Tibial nerve (tissue), 4 donors: Measurements from ENCODE around the gene PDCD10. TPM values are rescaled to one million over a fixed set of nuclear protein-coding genes. Genes with fewer than 3 reads are reported as not detected.

Experiments
- DNase-seq, 2 donors: peaks; one replicate each; pipeline ENCODE4 v3.0.0-alpha.2; 2019; ENCODE audit warnings: low spot score in 2 of 2
- H3K27ac ChIP-seq, 4 donors: fragments of 200-600 bp; sonication (generic) in 3 of 4; one replicate each; pipeline ENCODE4 v1.5.1; 2017 to 2019; ENCODE audit warnings: mild to moderate bottlenecking in 1 of 4
- H3K27me3 ChIP-seq, 2 donors: fragments of 200-600 bp; sonication (generic) in 1 of 2; one replicate each; pipeline versions ENCODE4 v1.5.1 to v1.6.0; 2017 to 2019
- H3K36me3 ChIP-seq, 3 donors: fragments of 200-600 bp; sonication (generic); one replicate each; pipeline ENCODE4 v1.5.1; 2018 to 2019
- H3K4me1 ChIP-seq, 4 donors: fragments of 200-600 bp; sonication (generic) in 3 of 4; one replicate each; pipeline ENCODE4 v1.5.1; 2017 to 2019
- H3K4me3 ChIP-seq, 4 donors: fragments of 200-600 bp; sonication (generic) in 3 of 4; one replicate each; pipeline ENCODE4 v1.5.1; 2017 to 2019; ENCODE audit warnings: mild to moderate bottlenecking in 1 of 4, moderate library complexity in 1 of 4
- H3K9me3 ChIP-seq, 4 donors: fragments of 200-600 bp; sonication (generic) in 3 of 4; one replicate each; pipeline ENCODE4 v1.5.1; 2017 to 2019
- EP300 ChIP-seq, 2 donors: sonication (generic); formaldehyde crosslinking; IDR thresholded peaks; one replicate each; pipeline ENCODE4 v1.6.1; 2017; ENCODE audit warnings: antibody characterized with exemption in 2 of 2, mild to moderate bottlenecking in 1 of 2
- POLR2A ChIP-seq, 2 donors: fragments of 450-650 bp; IDR thresholded peaks; one replicate each; pipeline ENCODE4 v1.6.1; 2017; ENCODE audit warnings: antibody characterized with exemption in 2 of 2, mild to moderate bottlenecking in 2 of 2, moderate library complexity in 2 of 2
- WGBS, 2 donors: methylation state at CpG; one replicate each; pipeline ENCODE4 v1.1.5; 2018; 5-methylcytosine and 5-hydroxymethylcytosine counted together
- total RNA-seq, 4 donors: library from RNA; depleted of rRNA; stranded (reverse); fragments of >200 nt; gene quantifications; one replicate each; pipeline ENCODE4 v1.1.0, GENCODE V29; 2016
- TF ChIP-seq, protein P1 (sequence below), 5 experiments: fragments of 200-600 bp in 3 of 5; fragments of 450-650 bp in 2 of 5; sonication (generic) in 3 of 5; IDR thresholded peaks; one replicate each; pipeline ENCODE4 v1.5.1; 2016 to 2019; ENCODE audit warnings: antibody characterized with exemption in 5 of 5, mild to moderate bottlenecking in 3 of 5, moderate library complexity in 2 of 5

Gene PDCD10
- total RNA-seq, 4 donors from 2014 or later = 62.1 to 69.9 (median 69.2) TPM

DNA sequence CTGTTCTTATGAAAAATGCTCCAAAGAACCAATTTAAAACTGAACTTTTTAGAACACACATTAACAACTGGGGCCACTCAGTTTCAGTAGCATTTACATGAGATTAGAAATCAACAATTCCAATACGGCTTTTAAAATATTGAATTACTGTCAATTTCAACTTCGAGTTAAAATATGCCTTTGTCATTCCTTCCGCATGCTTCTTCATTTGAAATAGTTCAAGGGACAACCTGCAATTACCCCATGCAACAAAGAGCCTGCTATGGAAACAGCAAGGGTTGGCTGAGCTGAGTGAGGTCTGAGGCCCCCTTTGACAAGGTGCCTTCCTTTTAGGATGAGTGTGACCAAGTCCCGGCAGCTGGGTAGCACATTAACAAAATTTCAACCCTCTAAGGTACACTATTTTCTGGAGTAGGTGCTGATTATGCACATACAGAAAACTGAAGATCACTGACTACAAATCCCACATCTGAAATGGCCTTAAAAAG is 11.6 kb downstream of the PDCD10 start:
- H3K27ac ChIP-seq = no peak overlapping the region
- peaks cover 0 to 4% (median under 1%) of the 10 kb centered on the region in 4 donors for H3K4me1 ChIP-seq
- no peak overlapping the region for H3K4me3 ChIP-seq
- 67 to 68% methylated on average over 4 of the region's 4 CpGs for WGBS, 2 donors
- H3K36me3 ChIP-seq = peaks cover 0 to 22% (median 3%) of the 10 kb centered on the region in 3 donors
- no peak for DNase-seq
- H3K9me3 ChIP-seq = no peaks in the 10 kb centered on the region
- TF ChIP-seq EP300 (IDR thresholded peaks at IDR 0.05) (no peak), POLR2A (IDR thresholded peaks at IDR 0.05) (no peak)
- TF ChIP-seq, protein P1, sequence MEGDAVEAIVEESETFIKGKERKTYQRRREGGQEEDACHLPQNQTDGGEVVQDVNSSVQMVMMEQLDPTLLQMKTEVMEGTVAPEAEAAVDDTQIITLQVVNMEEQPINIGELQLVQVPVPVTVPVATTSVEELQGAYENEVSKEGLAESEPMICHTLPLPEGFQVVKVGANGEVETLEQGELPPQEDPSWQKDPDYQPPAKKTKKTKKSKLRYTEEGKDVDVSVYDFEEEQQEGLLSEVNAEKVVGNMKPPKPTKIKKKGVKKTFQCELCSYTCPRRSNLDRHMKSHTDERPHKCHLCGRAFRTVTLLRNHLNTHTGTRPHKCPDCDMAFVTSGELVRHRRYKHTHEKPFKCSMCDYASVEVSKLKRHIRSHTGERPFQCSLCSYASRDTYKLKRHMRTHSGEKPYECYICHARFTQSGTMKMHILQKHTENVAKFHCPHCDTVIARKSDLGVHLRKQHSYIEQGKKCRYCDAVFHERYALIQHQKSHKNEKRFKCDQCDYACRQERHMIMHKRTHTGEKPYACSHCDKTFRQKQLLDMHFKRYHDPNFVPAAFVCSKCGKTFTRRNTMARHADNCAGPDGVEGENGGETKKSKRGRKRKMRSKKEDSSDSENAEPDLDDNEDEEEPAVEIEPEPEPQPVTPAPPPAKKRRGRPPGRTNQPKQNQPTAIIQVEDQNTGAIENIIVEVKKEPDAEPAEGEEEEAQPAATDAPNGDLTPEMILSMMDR (IDR thresholded peaks at IDR 0.05) = no peak
- H3K27me3 ChIP-seq = no peaks in the 10 kb centered on the region

DNA sequence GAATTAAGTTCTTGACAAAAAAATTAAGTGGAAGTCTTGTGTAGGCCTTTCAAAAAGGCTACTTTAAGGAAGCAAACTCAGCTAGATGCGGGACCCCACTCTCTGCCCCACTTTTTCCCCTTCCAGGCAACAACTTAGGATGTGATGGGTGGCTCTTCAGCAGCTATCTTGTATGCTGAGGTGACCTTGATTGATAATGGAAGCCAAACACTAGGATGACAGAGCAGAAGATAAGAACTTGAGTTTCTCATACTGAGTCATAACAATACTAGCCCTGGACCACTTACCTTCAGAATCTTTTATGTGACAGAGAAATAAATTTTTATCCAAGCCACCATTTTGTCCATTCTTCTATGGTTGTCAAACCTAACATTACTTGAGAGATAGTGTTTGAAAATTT is 16.1 kb downstream of the PDCD10 start:
- Histone ChIP-seq H3K4me1 (no peaks in the 10 kb centered on the region), H3K36me3 (peaks cover 0 to 44% (median 3%) of the 10 kb centered on the region in 3 donors), H3K27ac (no peak overlapping the region), H3K9me3 (no peaks in the 10 kb centered on the region), H3K27me3 (no peaks in the 10 kb centered on the region), H3K4me3 (no peak overlapping the region)
- WGBS, 2 donors = 100% methylated on average over 1 of the region's 1 CpG
- DNase-seq = no peak
- TF ChIP-seq, protein P1 (IDR thresholded peaks at IDR 0.05) = no peak
- no peak for TF ChIP-seq POLR2A (IDR thresholded peaks at IDR 0.05)

DNA sequence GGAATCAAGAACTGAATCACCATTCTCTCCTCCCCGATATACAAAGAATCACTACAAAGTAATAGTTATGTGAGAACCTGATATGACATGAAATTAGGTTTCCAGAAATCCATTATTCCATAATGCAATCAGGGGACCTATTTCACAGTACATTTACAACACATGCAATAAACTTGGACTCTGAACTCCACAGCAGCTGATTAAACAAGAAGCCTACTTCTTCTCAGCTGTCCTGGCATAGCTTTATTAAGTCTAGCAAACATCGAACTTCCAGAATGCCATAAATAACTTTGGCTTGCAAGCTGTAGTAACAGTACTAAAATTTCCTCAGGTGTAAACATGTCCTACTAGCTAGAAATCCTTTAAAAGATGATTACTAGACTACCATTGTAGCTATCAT is 17.8 kb downstream of the PDCD10 start:
- 69 to 83% methylated on average over 2 of the region's 2 CpGs for WGBS, 2 donors
- Histone ChIP-seq H3K27ac (no peak overlapping the region), H3K36me3 (peaks cover 3 to 49% (median 3%) of the 10 kb centered on the region in 3 donors), H3K4me1 (no peaks in the 10 kb centered on the region), H3K4me3 (no peak overlapping the region), H3K27me3 (no peaks in the 10 kb centered on the region), H3K9me3 (no peaks in the 10 kb centered on the region)
- no peak for DNase-seq
- TF ChIP-seq POLR2A (IDR thresholded peaks at IDR 0.05) = no peak
- no peak for TF ChIP-seq EP300 (IDR thresholded peaks at IDR 0.05)
- TF ChIP-seq, protein P1 (IDR thresholded peaks at IDR 0.05) = no peak

DNA sequence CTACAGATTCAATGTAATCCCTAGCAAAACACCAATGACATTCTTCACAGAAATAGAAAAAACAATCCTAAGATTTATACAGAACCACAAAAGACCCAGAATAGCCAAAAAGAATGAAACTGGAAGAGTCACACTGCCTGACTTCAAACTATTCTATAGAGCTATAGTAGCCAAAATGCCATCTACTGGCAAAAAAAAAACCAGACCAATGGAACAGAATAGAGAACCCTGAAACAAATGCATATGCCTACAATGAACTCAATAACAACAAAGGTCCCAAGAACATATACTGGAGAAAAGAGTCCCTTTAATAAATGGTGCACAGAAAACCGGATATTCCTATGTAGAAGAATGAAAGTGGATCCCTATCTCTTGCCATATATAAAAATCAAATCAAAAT is 19.8 kb downstream of the PDCD10 start:
- no peak overlapping the region for H3K4me3 ChIP-seq
- TF ChIP-seq, protein P1 (IDR thresholded peaks at IDR 0.05) = no peak
- TF ChIP-seq POLR2A (IDR thresholded peaks at IDR 0.05) (no peak), EP300 (IDR thresholded peaks at IDR 0.05) (no peak)
- WGBS, 2 donors = 98 to 100% methylated on average over 1 of the region's 1 CpG

DNA sequence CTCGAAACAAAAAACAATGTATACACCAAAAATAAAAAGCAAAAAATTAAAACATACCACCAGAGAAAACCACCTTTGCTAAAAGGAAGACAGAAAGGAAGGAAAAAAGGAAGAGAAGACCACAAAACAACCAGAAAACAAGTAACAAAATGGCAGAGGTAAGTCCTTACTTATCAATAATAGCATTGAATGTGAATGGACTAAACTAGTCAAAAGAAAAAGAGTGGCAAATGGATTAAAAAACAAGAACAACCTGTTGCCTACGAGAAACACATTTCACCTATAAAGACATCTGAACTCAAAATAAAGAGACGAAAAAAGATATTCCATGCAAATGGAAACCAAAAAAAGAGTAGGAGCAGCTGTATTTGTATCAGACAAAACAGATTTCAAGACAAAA is 22.2 kb downstream of the PDCD10 start:
- Histone ChIP-seq H3K4me3 (no peak overlapping the region), H3K9me3 (no peaks in the 10 kb centered on the region), H3K27ac (no peak overlapping the region), H3K27me3 (no peaks in the 10 kb centered on the region), H3K36me3 (peaks cover 0 to 50% (median 10%) of the 10 kb centered on the region in 3 donors), H3K4me1 (peaks cover 0 to 3% (median 0%) of the 10 kb centered on the region in 4 donors)
- DNase-seq = no peak
- WGBS, 2 donors = 96% methylated on average over 3 of the region's 3 CpGs
- TF ChIP-seq EP300 (IDR thresholded peaks at IDR 0.05) = no peak

More for the DNA sequence above, 19.8 kb downstream of the PDCD10 start:
- Histone ChIP-seq H3K36me3 (peaks cover 3 to 53% (median 6%) of the 10 kb centered on the region in 3 donors), H3K27ac (no peak overlapping the region), H3K4me1 (peaks cover 0 to 3% (median 0%) of the 10 kb centered on the region in 4 donors), H3K27me3 (no peaks in the 10 kb centered on the region), H3K9me3 (no peaks in the 10 kb centered on the region)
- DNase-seq = no peak

DNA sequence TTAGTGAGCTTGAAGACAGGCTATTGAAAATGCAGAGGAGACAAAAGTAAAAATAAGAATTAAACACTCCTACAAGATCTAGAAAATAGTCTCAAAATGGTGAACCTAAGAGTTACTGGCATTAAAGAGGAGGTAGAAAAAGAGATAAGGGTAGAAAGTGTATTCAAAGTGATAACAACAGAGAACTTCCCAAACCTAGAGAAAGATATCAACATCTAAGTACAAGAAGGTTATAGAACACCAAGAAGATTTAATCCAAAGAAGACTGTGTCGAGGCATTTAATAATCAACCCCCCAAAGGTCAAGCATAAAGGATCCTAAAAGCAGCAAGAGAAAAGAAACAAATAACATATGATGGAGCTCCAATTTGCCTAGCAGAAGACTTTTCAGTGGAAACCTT is 23.3 kb downstream of the PDCD10 start:
- H3K27ac ChIP-seq = no peak overlapping the region
- peaks cover 0 to 3% (median 0%) of the 10 kb centered on the region in 4 donors for H3K4me1 ChIP-seq
- TF ChIP-seq EP300 (IDR thresholded peaks at IDR 0.05) (no peak), POLR2A (IDR thresholded peaks at IDR 0.05) (no peak)
- TF ChIP-seq, protein P1 (IDR thresholded peaks at IDR 0.05) = no peak
- no peaks in the 10 kb centered on the region for H3K27me3 ChIP-seq
- DNase-seq = no peak
- 87 to 100% methylated on average over 1 of the region's 1 CpG for WGBS, 2 donors
- H3K36me3 ChIP-seq = peaks cover 0 to 46% (median 10%) of the 10 kb centered on the region in 3 donors
- H3K9me3 ChIP-seq = no peaks in the 10 kb centered on the region
- no peak overlapping the region for H3K4me3 ChIP-seq
